ENCODE data around the gene PEX11A. TPM values are rescaled to one million over a fixed set of nuclear protein-coding genes. Genes with fewer than 3 reads are reported as not detected.

The PEX11A gene
- total RNA-seq, 6 experiments from 2014 or later = 6.9 to 30.9 (median 22.6) TPM

- H3K4me3 ChIP-seq = no peak overlapping the region
- WGBS (ENCODE audit: insufficient coverage, low coverage, low lambda C conversion rate, missing lambda C conversion rate) = 81% methylated on average over 4 of the region's 7 CpGs
- H3K4me1 ChIP-seq = peaks cover 0 to 9% (median 0%) of the 10 kb centered on the region in 4 donors
- DNase-seq (no peak), ATAC-seq (no peak)
- intact Hi-C loops (cut with DNase I) = no loop called here
- no peak overlapping the region for H3K27ac ChIP-seq
- no peaks in the 10 kb centered on the region for H3K36me3 ChIP-seq
- no peak for TF ChIP-seq POLR2A (IDR thresholded peaks at IDR 0.05)
- TF ChIP-seq, protein P1, sequence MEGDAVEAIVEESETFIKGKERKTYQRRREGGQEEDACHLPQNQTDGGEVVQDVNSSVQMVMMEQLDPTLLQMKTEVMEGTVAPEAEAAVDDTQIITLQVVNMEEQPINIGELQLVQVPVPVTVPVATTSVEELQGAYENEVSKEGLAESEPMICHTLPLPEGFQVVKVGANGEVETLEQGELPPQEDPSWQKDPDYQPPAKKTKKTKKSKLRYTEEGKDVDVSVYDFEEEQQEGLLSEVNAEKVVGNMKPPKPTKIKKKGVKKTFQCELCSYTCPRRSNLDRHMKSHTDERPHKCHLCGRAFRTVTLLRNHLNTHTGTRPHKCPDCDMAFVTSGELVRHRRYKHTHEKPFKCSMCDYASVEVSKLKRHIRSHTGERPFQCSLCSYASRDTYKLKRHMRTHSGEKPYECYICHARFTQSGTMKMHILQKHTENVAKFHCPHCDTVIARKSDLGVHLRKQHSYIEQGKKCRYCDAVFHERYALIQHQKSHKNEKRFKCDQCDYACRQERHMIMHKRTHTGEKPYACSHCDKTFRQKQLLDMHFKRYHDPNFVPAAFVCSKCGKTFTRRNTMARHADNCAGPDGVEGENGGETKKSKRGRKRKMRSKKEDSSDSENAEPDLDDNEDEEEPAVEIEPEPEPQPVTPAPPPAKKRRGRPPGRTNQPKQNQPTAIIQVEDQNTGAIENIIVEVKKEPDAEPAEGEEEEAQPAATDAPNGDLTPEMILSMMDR (IDR thresholded peaks at IDR 0.05) = no peak
- H3K9me3 ChIP-seq = no peaks in the 10 kb centered on the region
- H3K27me3 ChIP-seq = no peaks in the 10 kb centered on the region
Measured at GRCh38 chr15:89652131-89652530, 38.4 kb downstream of the PEX11A start.

DNA sequence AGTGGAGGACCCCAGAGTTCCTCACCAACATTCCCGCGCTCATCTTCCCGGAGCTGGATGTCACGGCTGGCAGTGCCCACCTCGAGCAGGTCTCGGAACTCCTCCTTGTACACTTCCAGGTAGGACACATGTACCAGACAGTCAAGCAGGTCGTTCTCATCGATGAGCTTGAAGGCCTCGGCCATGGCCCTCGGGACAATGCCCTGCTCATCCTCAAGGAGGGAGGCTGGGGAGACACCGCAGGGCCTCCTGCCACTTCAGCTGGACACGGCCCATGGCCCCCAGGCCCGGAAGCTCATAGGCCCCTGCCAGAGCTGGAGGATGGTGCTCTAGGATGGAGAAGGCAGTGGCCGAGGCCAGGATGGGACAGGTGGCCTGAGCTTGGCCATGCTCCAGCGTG, 40.8 kb downstream of the PEX11A start:
- Histone ChIP-seq H3K27me3 (no peaks in the 10 kb centered on the region), H3K36me3 (no peaks in the 10 kb centered on the region), H3K9me3 (no peaks in the 10 kb centered on the region), H3K4me1 (peaks cover 0 to 3% (median 0%) of the 10 kb centered on the region in 4 donors), H3K4me3 (no peak overlapping the region), H3K27ac (no peak overlapping the region)
- ATAC-seq = no peak
- no CpG with 5 or more reads among the region's 15 CpGs for WGBS (ENCODE audit: insufficient coverage, low coverage, low lambda C conversion rate, missing lambda C conversion rate)
- TF ChIP-seq POLR2A (IDR thresholded peaks at IDR 0.05) = no peak
- TF ChIP-seq, protein P1 (IDR thresholded peaks at IDR 0.05) = no peak
- no peak for DNase-seq
- intact Hi-C loops (cut with DNase I) = no loop called here

DNA sequence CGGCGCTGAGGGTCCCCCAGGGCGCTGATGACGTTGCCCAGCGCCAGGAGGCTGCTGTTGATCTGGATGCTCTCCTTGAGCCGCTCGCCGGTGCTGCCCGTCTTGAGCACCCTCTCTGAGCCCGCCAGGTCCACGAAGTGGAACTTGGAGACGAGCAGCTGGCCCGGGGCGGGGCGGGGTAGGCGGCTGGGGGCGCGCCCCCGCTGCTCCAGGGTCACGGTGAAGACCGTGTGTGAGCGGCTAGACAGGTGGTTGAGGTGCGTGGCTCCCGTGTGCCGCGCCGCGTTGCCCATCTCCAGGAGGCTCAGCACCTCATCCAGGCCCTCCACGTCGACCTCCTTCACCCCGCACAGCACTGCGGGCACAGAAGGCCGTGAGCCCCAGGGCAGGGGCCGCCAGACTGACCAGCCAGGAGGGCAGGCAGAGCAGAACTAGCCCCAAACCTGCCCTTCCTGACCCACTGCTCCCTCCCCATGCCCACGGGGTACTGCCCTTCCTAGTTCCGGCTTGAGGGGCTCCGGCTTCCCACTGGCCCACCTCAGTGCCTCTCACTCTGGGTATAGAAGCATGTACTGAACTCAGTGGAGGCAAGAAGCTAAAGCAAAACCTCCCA, 41.4 kb downstream of the PEX11A start:
- DNase-seq = no peak
- no peaks in the 10 kb centered on the region for H3K27me3 ChIP-seq
- intact Hi-C loops (cut with DNase I) = no loop called here

GRCh38 chr15:89648106-89649012, 42.2 kb downstream of the PEX11A start:
- intact Hi-C loops (cut with DNase I) = no loop called here
- ATAC-seq (no peak), DNase-seq (no peak)
- H3K36me3 ChIP-seq = no peaks in the 10 kb centered on the region
- no peaks in the 10 kb centered on the region for H3K4me1 ChIP-seq
- 81% methylated on average over 20 of the region's 102 CpGs for WGBS (ENCODE audit: insufficient coverage, low coverage, low lambda C conversion rate, missing lambda C conversion rate)
- no peak overlapping the region for H3K4me3 ChIP-seq
- H3K27me3 ChIP-seq = no peaks in the 10 kb centered on the region
- H3K27ac ChIP-seq = no peak overlapping the region
- TF ChIP-seq, protein P1 (IDR thresholded peaks at IDR 0.05) = no peak
- TF ChIP-seq POLR2A (IDR thresholded peaks at IDR 0.05) = no peak
- H3K9me3 ChIP-seq = no peaks in the 10 kb centered on the region

More for the DNA sequence above, 41.4 kb downstream of the PEX11A start:
- Histone ChIP-seq H3K4me1 (no peaks in the 10 kb centered on the region), H3K36me3 (no peaks in the 10 kb centered on the region), H3K27ac (no peak overlapping the region), H3K9me3 (no peaks in the 10 kb centered on the region), H3K4me3 (no peak overlapping the region)
- no peak for ATAC-seq
- WGBS (ENCODE audit: insufficient coverage, low coverage, low lambda C conversion rate, missing lambda C conversion rate) = no CpG with 5 or more reads among the region's 37 CpGs
- TF ChIP-seq POLR2A (IDR thresholded peaks at IDR 0.05) = no peak
- TF ChIP-seq, protein P1 (IDR thresholded peaks at IDR 0.05) = no peak
